Measurements from ENCODE around the gene H2AZ2.
"Not testable (repeated sequence)": the region's sequence is repeated elsewhere in the genome, so short reads cannot be mapped to it uniquely, and the experiment has no call there.

Gene H2AZ2
- 55.0 to 186 (median 116) reads per million in 17 experiments for total RNA-seq

GRCh38 chr7:44847920-44848634 is at the start of gene H2AZ2:
H2AZ2 (minus strand) TSS chr7:44848087; CDS start chr7:44847971, 116 bp downstream.
- DNase-seq: peak; percentile 100

DNA sequence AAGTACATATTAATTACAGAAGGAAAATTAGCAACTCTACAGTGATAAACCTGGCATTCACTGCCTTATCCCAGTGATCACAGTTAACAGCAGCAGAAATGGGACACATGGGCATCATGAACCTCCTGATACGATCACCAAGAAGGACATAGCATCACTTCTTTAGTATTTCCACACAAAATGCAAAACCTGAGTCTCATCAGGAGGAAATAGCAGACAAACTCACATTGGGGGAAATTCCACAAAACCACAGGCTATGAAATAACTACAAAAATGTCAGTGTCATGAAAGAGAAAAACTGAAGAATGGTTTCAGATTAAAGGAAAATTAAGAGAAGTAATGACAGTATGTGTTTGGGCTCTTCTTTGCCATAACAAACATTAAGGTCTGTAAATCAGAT is 49.4 kb upstream of the H2AZ2 start:
- DNase-seq: peak in 3 of 4 experiments; percentile 32 to 59 (median 41)

DNA sequence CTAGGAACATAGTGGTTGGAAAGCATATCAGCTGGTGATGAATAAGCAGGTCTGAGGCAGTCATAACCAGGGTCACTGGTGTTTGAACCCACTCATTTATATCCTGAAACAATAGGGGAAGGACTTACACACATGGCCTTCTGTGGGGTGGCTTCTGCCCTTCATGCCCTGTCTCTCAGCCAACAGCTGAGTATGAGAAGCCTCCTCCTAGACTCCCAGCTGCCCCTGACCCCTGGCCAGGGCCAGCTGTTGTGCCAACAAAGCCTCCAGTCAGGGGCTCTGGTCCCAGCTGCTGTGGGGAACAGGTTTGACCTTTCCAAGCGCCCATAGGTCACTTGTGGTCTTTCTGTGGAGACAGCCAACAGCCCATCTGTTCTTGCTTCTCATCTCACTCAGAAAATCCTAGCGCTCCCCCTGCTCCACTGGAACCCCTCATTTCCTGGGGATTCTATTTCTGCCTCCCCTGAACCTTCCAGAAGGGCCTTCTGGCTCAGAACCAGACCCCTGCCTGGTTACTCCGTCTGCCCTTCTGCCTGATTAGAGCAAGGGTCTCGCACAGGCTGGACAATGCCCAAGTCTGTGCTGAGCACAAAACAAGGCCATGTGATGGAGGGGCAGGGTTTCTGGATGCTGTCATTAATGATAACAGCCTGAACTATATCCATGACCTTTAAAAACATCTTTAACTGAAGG is 47.1 kb upstream of the H2AZ2 start:
- DNase-seq: peak; percentile 34 to 73 (median 64)

GRCh38 chr7:44893710-44894234 is 45.9 kb upstream of the H2AZ2 start:
- peak in 1 of 4 experiments; percentile 34 for DNase-seq

DNA sequence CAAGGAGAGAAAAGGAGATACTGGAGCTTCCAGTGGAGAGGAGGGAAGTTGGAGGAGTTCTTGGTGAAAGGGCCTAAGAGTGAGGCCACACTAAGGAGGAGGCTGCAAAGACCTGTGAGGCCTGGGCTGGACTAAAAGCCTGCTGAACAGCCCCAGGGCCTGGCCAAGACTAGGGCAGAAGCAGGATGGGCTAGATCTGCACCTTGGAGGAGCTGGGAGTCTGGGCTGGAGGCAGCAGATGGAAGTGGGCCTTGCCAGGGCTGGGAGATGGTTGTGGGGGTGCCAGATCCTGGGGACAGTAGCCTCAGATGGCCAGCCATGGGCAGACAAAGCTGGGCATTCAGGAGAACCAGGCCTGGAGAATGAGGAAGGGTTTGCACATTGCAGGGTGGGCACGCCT is 43.9 kb upstream of the H2AZ2 start:
- no peak for DNase-seq

DNA sequence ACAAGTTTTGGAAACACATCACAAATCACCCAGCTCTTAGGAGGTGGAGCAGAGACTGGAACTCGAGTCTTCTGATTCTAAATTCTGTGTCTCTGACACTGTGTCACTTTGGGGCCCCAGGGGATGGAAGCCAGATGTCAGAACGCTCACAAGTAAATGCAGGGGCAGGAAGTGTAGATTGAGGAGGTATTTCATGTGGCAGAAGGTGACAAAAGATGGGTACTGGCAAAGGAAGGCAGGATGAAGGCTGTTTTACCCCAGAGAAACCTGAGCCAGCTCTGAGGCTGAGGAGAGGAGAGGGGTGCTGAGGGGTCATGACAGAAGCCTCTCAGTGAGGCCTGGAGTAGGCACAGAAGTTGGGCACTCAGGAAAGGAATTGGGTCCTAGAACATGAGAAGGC is 43.5 kb upstream of the H2AZ2 start:
- no peak for DNase-seq

DNA sequence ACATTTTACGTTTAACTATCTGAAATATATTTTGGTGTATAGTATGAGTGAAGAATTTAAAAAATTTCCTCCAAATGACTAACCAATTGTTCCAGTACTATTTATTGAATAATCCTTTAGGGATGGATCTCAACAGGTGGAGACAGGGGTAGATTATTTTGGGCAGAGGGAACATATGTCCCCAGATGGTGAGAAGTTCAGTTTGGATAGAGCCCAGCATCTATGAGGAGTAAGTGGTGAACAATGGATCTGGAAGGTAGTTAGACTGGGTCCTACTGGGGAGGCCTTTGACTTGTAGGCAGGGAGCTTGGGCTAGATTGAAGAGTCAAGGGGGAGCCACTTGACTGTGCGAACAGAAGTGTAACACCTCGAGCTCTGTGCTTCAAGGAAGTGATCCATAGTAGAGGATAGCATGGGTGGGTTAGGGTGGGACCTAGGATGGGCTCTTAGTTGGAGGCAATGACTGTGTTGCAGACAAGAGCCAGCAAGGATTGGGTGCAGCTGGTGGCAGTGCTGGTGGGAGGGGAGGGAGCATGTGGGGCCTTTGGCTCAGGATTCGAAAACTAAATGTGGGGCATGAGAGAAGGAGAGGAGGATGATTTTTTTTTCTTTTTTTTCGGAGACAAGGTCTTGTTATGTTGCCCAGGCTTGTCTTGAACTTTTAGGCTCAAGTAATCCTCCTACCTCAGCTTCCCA is 41.3 kb upstream of the H2AZ2 start:
- DNase-seq: no peak

DNA sequence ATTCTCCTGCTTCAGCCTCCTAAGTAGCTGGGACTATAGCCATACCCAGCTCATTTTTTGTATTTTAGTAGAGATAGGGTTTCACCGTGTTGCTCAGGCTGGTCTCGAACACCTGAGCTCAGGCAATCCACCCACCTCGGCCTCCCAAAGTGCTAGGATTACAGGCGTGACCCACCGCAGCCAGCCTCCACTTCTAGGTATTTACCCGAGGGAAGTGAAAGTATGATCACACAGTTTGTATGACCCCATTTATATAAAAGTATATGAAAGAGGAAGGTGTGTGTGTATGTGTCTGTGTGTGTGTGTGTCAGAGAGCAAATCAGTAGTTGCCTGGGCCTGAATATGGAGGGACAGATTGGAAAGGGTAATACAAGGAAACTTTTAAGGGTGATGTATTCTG is 39.4 kb upstream of the H2AZ2 start:
- peak; percentile 22 to 64 (median 42) for DNase-seq

GRCh38 chr7:44885394-44886317 is 37.8 kb upstream of the H2AZ2 start, which contains the start of gene PURB:
PURB (minus strand) TSS chr7:44885530; CDS start chr7:44885348, 182 bp downstream.
- peak; percentile 98 to 99 (median 99) for DNase-seq

DNA sequence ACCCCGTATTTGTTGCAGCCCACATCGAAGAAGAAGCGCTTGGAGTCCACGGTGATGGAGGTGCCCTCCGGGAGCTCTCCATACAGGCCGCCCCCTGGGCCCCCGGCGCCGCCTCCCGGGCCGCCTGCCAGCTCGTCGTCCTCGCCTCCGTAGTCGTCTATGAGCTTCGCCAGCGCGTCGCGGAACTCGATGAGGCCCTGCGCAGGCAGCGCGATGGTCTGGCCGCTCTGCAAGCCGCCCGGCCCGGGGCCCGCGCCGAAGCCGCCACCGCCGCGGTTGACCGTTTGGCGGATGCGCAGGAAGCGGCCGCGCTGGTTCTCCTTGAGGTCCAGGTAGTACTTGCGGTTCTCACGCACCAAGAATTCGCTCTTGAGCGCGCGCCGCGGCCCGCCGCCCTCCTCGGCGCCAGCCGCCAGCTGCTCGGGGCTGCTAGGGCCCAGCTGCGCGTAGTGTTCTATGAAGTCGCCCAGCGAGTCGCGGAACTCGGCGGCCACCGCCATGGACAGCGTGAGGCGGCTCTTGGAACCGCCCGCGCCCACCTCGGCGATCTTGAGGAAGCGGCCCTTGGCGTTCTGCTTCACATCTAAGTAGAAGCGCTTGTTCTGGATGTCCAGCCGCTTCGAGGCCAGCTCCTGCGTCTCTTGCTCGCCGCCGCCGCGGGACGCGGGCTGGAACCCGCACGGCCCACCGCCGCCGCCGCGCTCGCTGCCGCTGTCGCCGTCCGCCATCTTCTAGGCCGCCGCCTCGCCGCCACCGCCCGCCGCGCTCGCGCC is 36.9 kb upstream of the H2AZ2 start:
- peak; percentile 53 to 78 (median 68) for DNase-seq

DNA sequence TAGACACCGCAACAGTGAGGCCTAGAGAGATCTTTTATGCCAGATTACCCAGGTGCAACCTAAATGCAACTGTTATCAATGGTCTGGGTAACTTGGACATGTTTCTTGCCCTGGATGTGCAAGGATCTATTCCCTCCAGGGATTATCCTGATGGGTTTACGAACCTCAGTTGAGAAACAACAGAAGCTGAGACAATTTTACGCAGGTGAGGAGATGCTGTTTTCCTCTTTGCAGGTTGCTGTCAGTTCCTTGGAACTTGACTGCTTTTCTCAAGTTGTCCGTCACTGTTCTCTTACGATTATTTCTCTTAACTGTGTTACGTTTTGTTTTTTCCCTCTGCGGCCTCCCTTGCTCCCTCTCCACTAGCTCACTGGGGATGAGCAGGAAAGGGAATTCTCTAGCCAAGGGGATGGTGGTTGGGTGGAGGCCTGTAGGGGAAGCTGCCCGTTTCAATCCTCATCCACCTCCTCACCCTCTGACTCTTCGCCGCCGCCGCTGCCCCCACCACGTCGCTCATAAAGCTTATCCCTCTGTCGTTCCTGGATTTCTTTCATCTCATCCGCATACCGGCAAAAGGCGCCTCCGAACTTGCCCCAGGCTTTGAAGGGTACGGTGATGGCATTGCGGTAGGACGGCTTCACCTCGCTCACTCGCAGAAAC is 36.2 kb upstream of the H2AZ2 start:
- peak in 2 of 4 experiments; percentile 32 to 40 for DNase-seq

DNA sequence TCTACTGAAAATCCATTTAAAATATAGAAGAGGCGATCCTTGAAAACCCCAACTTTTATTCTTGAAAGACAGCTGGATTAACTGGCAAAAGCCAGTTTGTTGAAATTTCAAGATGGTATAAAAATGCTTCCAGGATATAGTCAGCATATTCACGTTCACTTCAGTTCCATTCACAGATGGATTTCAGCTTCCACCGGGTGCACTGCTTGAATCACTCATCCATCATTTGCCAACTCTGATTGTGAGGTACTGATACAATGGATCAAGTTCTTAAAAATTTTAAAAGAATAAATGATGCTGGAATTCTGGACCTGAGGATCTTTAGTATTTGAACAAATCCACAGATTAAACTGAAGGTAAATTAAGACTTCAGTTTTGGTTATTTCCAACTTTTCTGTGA is 35.0 kb upstream of the H2AZ2 start:
- DNase-seq: no peak

GRCh38 chr7:44881610-44882009 is 33.7 kb upstream of the H2AZ2 start:
- DNase-seq: peak in 3 of 4 experiments; percentile 8 to 56 (median 52)

DNA sequence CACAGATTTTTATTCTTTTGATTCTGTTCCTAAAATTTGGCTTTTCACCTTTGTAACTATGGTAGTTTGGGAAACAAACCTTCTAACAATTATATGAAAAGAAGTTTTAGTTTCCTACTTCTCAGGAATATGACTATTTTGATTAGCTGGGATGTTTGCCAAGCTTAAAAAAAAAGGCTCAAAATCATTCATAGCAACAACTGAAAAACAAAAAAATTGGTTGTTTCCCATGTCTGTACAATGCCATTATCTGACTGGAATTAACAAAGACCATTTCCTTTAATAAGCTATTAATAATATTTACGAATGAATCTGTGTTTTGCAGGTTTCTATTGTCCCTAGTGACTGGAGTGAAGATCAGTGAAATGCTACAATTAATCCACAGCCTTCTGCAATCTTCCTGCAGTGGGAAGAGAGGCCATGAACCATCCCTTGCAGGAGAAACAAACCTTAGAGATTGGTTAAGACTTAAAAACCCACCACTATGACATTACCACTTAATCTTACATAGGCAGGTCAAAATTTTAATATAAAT is 33.2 kb upstream of the H2AZ2 start:
- peak in 1 of 4 experiments; percentile 16 for DNase-seq

GRCh38 chr7:44880317-44881018 is 32.6 kb upstream of the H2AZ2 start:
- DNase-seq: no peak

- DNase-seq: peak in 1 of 4 experiments; percentile 12
Measured at GRCh38 chr7:44876393-44876792, 28.5 kb upstream of the H2AZ2 start.

DNA sequence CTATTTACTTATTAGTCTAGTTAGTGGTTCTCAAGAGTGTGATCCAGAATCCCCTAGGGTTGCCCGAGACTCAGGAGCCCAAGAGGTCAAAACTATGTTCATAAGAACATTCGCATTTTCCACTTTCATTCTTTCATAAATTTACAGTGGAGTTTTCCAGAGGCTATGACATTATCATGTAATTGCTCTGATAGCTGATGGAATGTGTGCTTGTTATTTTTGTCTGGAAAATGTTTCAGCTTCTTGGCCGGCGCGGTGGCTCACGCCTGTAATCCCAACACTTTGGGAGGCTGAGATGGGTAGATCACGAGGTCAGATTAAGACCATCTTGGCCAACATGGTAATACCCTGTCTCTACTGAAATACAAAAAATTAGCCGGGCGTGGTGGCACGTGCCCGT is 27.4 kb upstream of the H2AZ2 start:
- DNase-seq: no peak

DNA sequence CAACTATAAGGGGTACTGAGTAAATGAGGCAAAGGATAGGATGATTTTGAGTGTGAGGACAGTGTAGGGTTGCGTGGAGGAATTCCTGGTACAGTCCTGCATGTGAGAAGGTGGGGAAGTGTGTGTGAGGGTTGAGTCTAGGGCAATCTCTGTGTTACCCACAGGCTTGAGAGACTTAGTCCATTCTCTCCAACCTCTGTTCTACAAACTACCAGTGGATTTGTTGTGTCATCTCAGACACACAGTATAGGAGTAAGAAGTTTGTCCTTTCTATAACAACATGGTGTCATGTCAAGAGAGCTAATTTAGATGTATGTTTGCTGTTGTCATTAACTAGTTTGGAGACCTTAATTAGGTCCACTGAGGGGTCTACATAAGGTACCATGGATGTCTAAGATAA is 24.9 kb upstream of the H2AZ2 start:
- DNase-seq: no peak

DNA sequence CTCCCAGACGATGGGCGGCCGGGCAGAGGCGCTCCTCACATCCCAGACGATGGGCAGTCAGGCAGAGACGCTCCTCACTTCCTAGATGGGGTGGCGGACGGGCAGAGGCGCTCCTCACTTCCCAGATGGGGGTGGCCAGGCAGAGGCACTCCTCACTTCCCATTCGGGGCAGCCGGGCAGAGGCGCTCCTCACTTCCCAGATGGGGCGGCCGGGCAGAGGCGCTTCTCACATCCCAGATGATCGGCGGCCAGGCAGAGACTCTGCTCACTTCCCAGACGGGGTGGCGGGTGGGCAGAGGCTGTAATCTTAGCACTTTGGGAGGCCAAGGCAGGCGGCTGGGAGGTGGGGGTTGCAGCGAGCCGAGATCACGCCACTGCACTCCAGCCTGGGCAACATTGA is 24.0 kb upstream of the H2AZ2 start:
- not testable (repeated sequence) for DNase-seq
